GM12878 (cell line): Measurements from ENCODE around the gene DNAJC13. TPM values are rescaled to one million over a fixed set of nuclear protein-coding genes. Genes with fewer than 3 reads are reported as not detected.

Source experiments
- ATAC-seq: fragments of 200-7000 bp; cut with Tn5 transposase; 3 replicates; pipeline ENCODE4 v1.9.1; 2020; ENCODE audit warnings: mild to moderate bottlenecking, moderate library complexity
- BruUV-seq: library from RNA; stranded (reverse); fragments of 400-500 nt; replicated peaks from 2 replicates; lab custom pipeline; 2021; lab: Mats Ljungman, UMichigan
- CTCF ChIA-PET: fragments of 300-600 bp; sonication (Branson Sonifier 250); formaldehyde crosslinking; extraction: SDS; loops from one replicate; lab custom pipeline; 2021; ENCODE audit warnings: inconsistent platforms; lab: Yijun Ruan, JAX
- POLR2A ChIA-PET: fragments of 350-600 bp; formaldehyde crosslinking; extraction: SDS; loops from one replicate; lab custom pipeline; 2021; ENCODE audit warnings: inconsistent platforms; lab: Charles Lee
- RAD21 ChIA-PET: fragments of 300-600 bp; sonication (Branson Sonifier 250); formaldehyde crosslinking; loops from one replicate; lab custom pipeline; 2023; ENCODE audit warnings: antibody characterized with exemption; ENCODE audit not compliant: unreplicated experiment; lab: Charles Lee
- SMC1A ChIA-PET: fragments of 300-600 bp; sonication (Branson Sonifier 250); formaldehyde crosslinking; loops from one replicate; lab custom pipeline; 2023; ENCODE audit not compliant: unreplicated experiment, uncharacterized antibody; lab: Charles Lee
- DNase-seq: peaks from one replicate; pipeline ENCODE4 v3.0.0-alpha.2; 2011; ENCODE audit warnings: low read depth, low spot score
- FAIRE-seq: peaks from 3 replicates; lab custom pipeline; 2011; peaks lifted over from hg19 to GRCh38; lab: Jason Lieb, UNC
- H2AFZ ChIP-seq: 2 replicates; pipeline ENCODE4 v1.6.0; 2011; ENCODE audit warnings: low read depth, low read length, control low read depth; ENCODE audit not compliant: control insufficient read depth
- H3K27ac ChIP-seq: 2 replicates; pipeline ENCODE4 v1.5.1; 2011; ENCODE audit warnings: control low read depth; ENCODE audit not compliant: control insufficient read depth, insufficient read depth
- H3K27me3 ChIP-seq, 2 experiments: replicated peaks in 1 of 2; 2 replicates each; pipeline versions ENCODE4 v1.6.0 to v1.6.1; 2011; ENCODE audit warnings: low read length in 1 of 2; ENCODE audit not compliant: control insufficient read depth in 2 of 2, insufficient read depth in 2 of 2
- H3K36me3 ChIP-seq, 2 experiments: 2 replicates each; pipeline ENCODE4 v1.5.1; 2011; ENCODE audit warnings: low read length in 1 of 2; ENCODE audit not compliant: control insufficient read depth in 2 of 2, insufficient read depth in 2 of 2
- H3K4me1 ChIP-seq: 2 replicates; pipeline ENCODE4 v1.6.1; 2011; ENCODE audit warnings: mild to moderate bottlenecking, low read length, moderate library complexity, mixed read lengths; ENCODE audit not compliant: control insufficient read depth, insufficient read depth
- H3K4me2 ChIP-seq: 2 replicates; pipeline ENCODE4 v1.6.0; 2011; ENCODE audit warnings: control low read depth; ENCODE audit not compliant: control insufficient read depth, insufficient read depth
- H3K4me3 ChIP-seq: fragments of 200-600 bp; sonication (generic); 2 replicates; pipeline ENCODE4 v1.5.1; 2016
- H3K79me2 ChIP-seq: 2 replicates; pipeline ENCODE4 v1.6.0; 2011; ENCODE audit warnings: low read length; ENCODE audit not compliant: control insufficient read depth, insufficient read depth
- H3K9ac ChIP-seq: 2 replicates; pipeline ENCODE4 v1.8.0; 2011; ENCODE audit warnings: low read length, control low read depth, mixed read lengths; ENCODE audit not compliant: control insufficient read depth, insufficient read depth
- H3K9me3 ChIP-seq: replicated peaks from 3 replicates; pipeline ENCODE4 v1.5.1; 2011; ENCODE audit warnings: mild to moderate bottlenecking, low read length; ENCODE audit not compliant: control insufficient read depth, insufficient read depth
- H4K20me1 ChIP-seq: 2 replicates; pipeline ENCODE4 v1.6.0; 2011; ENCODE audit not compliant: control insufficient read depth, insufficient read depth
- JUNB ChIP-seq: IDR thresholded peaks from 2 replicates; pipeline ENCODE4 v1.6.1; 2016; ENCODE audit warnings: antibody characterized with exemption, mild to moderate bottlenecking
- POLR2A ChIP-seq: IDR thresholded peaks from 2 replicates; pipeline ENCODE4 v1.6.1; 2011; ENCODE audit warnings: low read depth, mild to moderate bottlenecking, low read length
- TCF12 ChIP-seq: IDR thresholded peaks from 2 replicates; pipeline ENCODE4 v1.6.1; 2011; ENCODE audit warnings: low read depth, mild to moderate bottlenecking, low read length
- WGBS: methylation state at CpG from one replicate; pipeline ENCODE4 v1.1.6; 2016; ENCODE audit warnings: low lambda C conversion rate; ENCODE audit not compliant: insufficient replicate concordance, insufficient coverage; ENCODE audit errors: missing lambda C conversion rate; 5-methylcytosine and 5-hydroxymethylcytosine counted together
- in situ Hi-C: fragments of 300-500 bp; cut with MboI; formaldehyde crosslinking; loops from 9 replicates; pipeline ENCODE4 v1.14.3; 2018; ENCODE audit warnings: mixed read lengths
- intact Hi-C: fragments of 100-400 bp; cut with micrococcal nuclease; formaldehyde crosslinking; loops from one replicate; pipeline ENCODE4 v1.14.2; 2022; ENCODE audit not compliant: unreplicated experiment
- polyA plus RNA-seq, 11 experiments: library from polyadenylated mRNA; depleted of rRNA in 4 of 11; unstranded in 6 of 11; stranded (reverse) in 5 of 11; fragments of >200 nt; fragmentation: Nextera tagmentation in 4 of 11; fragmentation: Illumina TruSeq in 1 of 11; extraction: Ambion mirVana in 4 of 11; extraction: Trizol in 1 of 11; gene quantifications; 1 replicate in 1 of 11; 2 replicates in 10 of 11; pipeline versions ENCODE4 v1.2.1 to v1.2.3, GENCODE V29; 2011 to 2016; ENCODE audit warnings: inconsistent platforms in 2 of 11, missing spikeins in 2 of 11, low read depth in 1 of 11
- total RNA-seq, 4 experiments: library from RNA; depleted of rRNA in 3 of 4; stranded (reverse); fragments of >200 nt in 3 of 4; fragmentation: Illumina TruSeq in 1 of 4; extraction: Trizol in 1 of 4; gene quantifications; 2 replicates each; pipeline versions ENCODE4 v1.2.1 to v1.2.3, GENCODE V29; 2013 to 2021
- TF ChIP-seq, protein P1 (sequence below): fragments of 450-650 bp; IDR thresholded peaks from 2 replicates; pipeline ENCODE4 v1.6.1; 2016; ENCODE audit warnings: mild to moderate bottlenecking

DNAJC13 gene
- total and polyA plus RNA-seq, 10 of the 15 experiments (the other 5 are each of a cell fraction or from before 2014, with no cell fraction given) = 8.3 to 33.9 (median 17.0) TPM

DNA sequence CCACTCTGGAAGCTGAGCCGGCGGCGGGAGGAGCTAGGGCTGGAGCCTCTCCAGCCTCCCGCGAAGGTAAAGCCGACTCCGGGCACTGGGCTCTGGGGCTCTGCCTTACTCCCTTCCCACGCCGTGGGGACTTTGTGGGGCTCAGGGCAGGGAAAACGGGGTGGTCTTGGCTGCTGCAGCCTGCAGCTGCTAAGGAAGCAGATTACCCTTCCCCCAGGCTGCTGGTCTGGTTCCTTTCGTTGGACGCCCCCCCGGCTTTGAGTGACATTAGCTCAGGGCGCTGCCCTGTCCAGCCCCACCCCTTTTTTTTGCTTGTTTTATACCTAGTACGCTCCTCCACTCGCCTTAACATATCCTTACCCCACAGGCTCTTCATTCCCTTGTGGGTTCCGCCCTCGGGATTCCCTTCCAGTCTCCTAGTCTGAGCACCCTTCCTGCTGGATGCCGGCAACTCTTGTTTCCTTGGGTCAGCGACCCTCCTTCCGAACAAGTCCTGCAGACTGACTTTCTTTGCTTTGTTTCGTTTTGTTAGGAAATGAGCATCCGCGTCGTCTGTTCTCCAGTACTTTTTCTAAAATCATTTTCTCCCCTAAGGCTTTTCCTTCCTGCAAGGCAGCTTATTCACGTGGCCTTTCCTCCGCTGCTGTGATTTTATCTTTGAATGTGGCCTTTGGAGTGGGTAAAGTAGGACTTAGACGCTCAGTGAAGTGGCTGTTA is 551 bp downstream of the DNAJC13 start (continued):
- TF ChIP-seq, protein P1, sequence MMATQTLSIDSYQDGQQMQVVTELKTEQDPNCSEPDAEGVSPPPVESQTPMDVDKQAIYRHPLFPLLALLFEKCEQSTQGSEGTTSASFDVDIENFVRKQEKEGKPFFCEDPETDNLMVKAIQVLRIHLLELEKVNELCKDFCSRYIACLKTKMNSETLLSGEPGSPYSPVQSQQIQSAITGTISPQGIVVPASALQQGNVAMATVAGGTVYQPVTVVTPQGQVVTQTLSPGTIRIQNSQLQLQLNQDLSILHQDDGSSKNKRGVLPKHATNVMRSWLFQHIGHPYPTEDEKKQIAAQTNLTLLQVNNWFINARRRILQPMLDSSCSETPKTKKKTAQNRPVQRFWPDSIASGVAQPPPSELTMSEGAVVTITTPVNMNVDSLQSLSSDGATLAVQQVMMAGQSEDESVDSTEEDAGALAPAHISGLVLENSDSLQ = peak; percentile 95
- TF ChIP-seq POLR2A (peak; percentile 13; the same call in 1 of the 2 replicates), TCF12 (no peak)
- TF ChIP-seq, all 136 proteins: peak for 12

DNA sequence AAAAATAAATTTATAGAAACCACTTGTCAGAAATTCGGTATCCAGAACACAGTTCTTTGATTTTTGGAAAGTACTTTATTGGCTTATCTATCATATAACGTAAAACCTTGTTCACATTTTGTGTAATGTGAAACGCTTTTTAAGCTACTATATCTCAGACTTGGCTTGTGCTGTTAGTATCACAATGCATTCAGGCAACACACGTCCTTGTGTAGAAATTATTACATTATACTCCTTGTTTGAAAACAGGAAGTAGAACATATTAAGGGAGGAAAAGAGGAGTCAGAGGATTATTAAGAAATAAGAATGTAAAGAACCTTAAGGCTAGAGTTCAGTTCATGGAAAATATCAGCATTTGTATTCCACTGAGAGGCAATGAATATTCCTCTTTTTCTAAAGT is 1.6 kb downstream of the DNAJC13 start:
- ATAC-seq = no peak
- SMC1A ChIA-PET = interaction anchor here (0.9 to 3.5 kb wide), 3 partner anchors 13 to 45 kb away, joined by 4 to 14 read pairs (median 5); no protein-coding TSS in a partner anchor
- TF ChIP-seq JUNB = no peak
- Histone ChIP-seq H3K4me3 (peak overlapping the region; percentile 88), H4K20me1 (no peaks in the 10 kb centered on the region), H3K4me2 (peak overlapping the region; percentile 70), H3K27me3 (no peaks in the 10 kb centered on the region), H2AFZ (no peak overlapping the region), H3K36me3 (no peaks in the 10 kb centered on the region), H3K4me1 (peaks cover 7% of the 10 kb centered on the region), H3K9me3 (no peaks in the 10 kb centered on the region), H3K27ac (peak overlapping the region; percentile 71), H3K79me2 (peaks cover 50% of the 10 kb centered on the region), H3K9ac (peak overlapping the region; percentile 87)
- CTCF ChIA-PET = interaction anchor here (0.7 kb wide), 1 partner anchor 16 kb away, joined by 3 read pairs; no protein-coding TSS in a partner anchor
- no peak for DNase-seq
- POLR2A ChIA-PET = interaction anchor here (0.9 kb wide), 1 partner anchor 1073 kb away, joined by 3 read pairs; no protein-coding TSS in a partner anchor
- RAD21 ChIA-PET = interaction anchor here (1.5 kb wide), 1 partner anchor 27 kb away, joined by 3 read pairs; no protein-coding TSS in a partner anchor
- WGBS = 0% methylated on average over 4 of the region's 4 CpGs
- intact Hi-C loops (no loop called here), in situ Hi-C loops (no loop called here)
- no peak for FAIRE-seq
- no TSS peak for BruUV-seq
